PC-3 (cell line): Measurements from ENCODE around the gene PODNL1.

Source experiments
- EZH2 ChIP-seq: fragments of 300-600 bp; sonication (generic); IDR thresholded peaks from one replicate; pipeline ENCODE4 v1.6.1; 2017; ENCODE audit warnings: antibody characterized with exemption, mild to moderate bottlenecking, low read length; ENCODE audit not compliant: unreplicated experiment
- TF ChIP-seq, protein P1 (sequence below): fragments of 300-600 bp; sonication (generic); conservative IDR thresholded peaks from 2 replicates; pipeline ENCODE4 v1.5.1; 2017; ENCODE audit warnings: antibody characterized with exemption, low read depth, mild to moderate bottlenecking, low read length

- no peak for TF ChIP-seq EZH2
- TF ChIP-seq, protein P1, sequence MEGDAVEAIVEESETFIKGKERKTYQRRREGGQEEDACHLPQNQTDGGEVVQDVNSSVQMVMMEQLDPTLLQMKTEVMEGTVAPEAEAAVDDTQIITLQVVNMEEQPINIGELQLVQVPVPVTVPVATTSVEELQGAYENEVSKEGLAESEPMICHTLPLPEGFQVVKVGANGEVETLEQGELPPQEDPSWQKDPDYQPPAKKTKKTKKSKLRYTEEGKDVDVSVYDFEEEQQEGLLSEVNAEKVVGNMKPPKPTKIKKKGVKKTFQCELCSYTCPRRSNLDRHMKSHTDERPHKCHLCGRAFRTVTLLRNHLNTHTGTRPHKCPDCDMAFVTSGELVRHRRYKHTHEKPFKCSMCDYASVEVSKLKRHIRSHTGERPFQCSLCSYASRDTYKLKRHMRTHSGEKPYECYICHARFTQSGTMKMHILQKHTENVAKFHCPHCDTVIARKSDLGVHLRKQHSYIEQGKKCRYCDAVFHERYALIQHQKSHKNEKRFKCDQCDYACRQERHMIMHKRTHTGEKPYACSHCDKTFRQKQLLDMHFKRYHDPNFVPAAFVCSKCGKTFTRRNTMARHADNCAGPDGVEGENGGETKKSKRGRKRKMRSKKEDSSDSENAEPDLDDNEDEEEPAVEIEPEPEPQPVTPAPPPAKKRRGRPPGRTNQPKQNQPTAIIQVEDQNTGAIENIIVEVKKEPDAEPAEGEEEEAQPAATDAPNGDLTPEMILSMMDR, result peak; percentile 24; the same call in 1 of the 2 replicates
Measured at GRCh38 chr19:13960863-13961784, 22.9 kb upstream of the PODNL1 start.
